GM12874 (cell line): ENCODE measurements around the gene NR3C1.

Source experiments
- TF ChIP-seq, protein P1 (sequence below): IDR thresholded peaks from 2 replicates; pipeline ENCODE4 v1.5.1; 2011; ENCODE audit warnings: low read depth, mild to moderate bottlenecking, control low read depth, low read length, moderate library complexity; ENCODE audit not compliant: insufficient read depth

Gene NR3C1

DNA sequence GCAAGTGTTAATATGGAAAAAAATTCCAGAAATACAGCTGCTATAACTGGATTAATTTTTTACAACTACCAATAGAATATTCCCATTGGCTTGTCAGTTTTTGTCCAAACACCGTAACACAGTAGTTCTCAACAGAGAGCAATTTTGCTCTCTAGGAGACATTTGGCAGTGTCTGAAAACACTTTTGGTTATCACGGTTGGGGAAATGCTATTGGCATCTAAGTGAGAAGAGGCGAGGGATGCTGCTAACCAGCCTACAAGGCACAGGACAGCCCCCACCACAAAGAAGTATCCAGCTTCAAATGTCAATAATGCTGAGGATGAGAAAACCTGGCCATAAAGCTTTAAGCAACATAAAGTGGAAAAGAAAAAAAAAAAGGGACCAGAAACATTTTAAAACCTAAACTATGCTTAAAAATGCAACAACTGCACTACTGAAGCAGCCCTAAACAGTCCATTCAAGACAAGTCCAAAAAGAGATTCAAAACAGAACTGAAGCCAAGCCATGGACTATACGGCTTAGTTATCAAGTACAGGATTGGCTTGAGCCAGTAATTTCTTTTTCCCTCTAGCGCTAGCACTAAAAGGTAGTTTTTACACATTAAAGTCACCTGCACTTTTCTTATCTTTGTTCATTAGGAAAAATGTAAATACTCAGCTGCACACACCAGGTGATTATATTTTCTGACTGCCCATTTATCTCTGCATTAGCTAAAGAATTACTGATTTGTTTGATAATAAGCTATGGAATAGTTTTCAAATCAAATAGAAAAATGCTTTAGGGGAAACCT is 83.9 kb downstream of the NR3C1 start:
- TF ChIP-seq, protein P1, sequence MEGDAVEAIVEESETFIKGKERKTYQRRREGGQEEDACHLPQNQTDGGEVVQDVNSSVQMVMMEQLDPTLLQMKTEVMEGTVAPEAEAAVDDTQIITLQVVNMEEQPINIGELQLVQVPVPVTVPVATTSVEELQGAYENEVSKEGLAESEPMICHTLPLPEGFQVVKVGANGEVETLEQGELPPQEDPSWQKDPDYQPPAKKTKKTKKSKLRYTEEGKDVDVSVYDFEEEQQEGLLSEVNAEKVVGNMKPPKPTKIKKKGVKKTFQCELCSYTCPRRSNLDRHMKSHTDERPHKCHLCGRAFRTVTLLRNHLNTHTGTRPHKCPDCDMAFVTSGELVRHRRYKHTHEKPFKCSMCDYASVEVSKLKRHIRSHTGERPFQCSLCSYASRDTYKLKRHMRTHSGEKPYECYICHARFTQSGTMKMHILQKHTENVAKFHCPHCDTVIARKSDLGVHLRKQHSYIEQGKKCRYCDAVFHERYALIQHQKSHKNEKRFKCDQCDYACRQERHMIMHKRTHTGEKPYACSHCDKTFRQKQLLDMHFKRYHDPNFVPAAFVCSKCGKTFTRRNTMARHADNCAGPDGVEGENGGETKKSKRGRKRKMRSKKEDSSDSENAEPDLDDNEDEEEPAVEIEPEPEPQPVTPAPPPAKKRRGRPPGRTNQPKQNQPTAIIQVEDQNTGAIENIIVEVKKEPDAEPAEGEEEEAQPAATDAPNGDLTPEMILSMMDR, result no peak

DNA sequence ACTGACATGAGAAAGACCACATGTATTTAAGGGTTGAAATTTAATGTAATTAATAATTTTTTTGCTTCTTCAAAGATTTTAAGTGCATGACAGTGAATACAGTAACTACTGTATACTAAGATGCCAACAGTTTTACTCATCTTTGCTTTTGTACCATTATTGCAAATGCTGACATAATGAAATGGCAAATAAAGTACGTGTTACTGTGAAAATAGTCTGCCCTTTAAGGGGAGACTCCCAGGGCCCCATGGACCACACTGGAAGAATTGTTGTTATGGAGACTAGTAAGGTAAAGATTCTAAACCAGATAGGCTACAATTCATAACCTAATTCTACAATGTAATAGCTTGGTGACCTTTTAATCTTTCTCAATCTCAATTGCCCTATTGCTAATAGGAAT is 84.7 kb downstream of the NR3C1 start:
- TF ChIP-seq, protein P1, result no peak

DNA sequence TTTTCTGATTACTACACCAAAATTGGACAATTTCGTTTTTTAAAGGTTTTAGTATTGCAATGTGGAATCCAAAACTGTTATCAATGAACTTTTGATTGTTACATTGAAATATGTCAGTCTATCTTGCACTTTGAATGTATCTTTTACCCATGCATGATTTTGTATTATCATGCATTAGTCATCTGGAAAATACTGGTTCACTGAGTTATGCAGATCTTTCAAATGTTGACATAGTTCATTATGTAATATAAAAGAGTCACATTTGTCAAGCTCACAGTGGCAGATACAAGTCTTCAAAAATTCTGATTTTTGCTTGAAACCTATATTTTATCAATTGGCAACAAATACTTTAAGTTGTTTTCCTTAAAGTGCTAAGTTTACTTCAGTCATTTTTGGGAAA is 85.2 kb downstream of the NR3C1 start:
- TF ChIP-seq, protein P1, result no peak

DNA sequence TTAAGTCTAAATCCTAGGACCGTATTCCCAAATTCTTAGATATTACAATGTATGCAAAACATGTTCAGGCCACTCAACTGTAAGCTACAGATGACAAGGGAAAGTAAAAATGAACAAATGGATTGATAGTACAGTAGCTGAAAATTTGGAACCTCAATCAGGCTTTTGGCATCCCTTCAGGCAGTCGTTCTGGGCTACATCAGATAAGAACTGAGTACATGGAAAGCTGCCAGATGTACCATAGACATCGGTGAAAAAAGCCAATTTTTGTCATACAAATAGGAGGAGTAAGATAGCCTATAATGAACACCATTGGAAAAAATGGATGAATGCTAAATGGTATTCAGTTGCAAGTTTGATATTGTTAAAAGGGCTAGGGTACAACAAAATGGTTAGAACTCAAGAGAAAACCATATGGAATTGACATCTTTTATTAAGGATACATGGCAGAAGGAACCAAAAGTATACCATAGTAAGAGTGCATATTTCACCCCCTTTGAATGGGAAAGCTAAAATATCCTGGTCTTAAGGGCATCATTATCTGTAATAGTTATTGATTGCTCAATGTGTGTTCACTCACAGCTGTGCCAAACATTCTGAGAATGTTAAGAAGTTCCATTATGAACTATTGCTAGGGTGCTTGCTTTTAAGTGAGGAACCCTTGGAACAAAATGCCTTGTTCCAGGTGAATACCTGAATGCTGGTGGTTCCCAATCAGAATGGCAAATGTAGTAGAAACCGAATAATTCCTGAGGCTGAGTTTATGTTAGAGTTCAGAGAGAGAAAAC is 86.4 kb downstream of the NR3C1 start:
- TF ChIP-seq, protein P1, result no peak

DNA sequence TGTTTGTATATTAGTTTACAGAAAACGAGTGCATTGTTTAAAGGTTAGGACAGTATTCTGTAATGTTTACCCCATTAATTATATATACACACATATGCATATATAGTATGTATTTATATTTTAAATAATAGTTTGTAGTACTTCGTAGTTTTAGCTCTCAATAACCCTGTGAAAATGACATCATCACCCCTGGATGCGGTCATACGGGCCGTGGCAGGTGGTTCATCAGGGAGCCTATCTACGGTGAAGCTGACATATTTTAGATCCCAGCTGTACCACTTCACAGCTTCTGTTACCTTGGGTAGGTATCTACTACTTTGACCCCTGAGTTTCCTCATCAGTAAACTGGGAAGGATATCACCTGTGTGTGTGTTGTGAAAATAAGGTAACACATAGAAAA is 87.1 kb downstream of the NR3C1 start:
- TF ChIP-seq, protein P1, result no peak

DNA sequence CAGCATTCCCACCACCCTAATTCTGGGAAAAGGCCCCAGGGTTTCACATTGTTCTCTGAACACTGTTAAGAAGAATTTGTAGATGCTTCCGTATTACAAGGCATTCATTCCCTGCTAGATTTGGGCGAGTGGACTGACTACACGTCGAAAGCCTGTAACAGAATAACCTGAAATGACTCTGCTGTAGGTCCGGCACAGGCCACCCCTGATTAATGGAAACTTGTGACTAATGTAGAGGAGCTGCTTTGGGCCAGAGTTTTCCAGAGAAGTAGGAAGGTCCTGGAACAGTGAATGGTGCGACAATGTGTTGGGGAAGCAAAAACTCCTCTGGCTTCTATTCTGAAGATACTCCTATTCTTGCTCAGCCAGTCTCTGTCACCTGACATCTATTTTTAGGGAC is 87.6 kb downstream of the NR3C1 start:
- TF ChIP-seq, protein P1, result no peak

DNA sequence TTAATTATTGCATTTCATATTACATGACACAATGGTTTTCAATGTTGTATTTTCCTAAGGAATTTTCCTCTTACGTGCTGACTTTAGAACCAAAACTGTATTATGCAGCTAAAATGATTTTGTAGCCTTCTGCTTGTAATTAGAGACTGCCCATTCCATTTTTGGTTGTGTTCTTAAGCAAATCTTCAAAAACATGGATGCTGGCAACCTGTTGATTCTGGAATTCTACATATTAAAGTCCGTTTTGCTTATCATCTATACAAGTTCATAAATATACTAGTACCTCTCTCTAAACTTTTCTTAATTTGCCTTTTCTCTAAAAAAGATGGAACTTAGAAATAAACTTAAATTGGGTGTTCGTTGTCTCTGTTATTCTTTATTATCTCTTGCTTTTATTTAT is 88.3 kb downstream of the NR3C1 start:
- TF ChIP-seq, protein P1, result no peak
